Measurements from ENCODE around the gene CATSPER1. TPM values are rescaled to one million over a fixed set of nuclear protein-coding genes. Genes with fewer than 3 reads are reported as not detected.

CATSPER1 gene
- total and polyA plus RNA-seq, 2 of the 13 experiments (the other 11 are each of a cell fraction or from before 2014, with no cell fraction given): 0.17 TPM; not detected in 1

DNA sequence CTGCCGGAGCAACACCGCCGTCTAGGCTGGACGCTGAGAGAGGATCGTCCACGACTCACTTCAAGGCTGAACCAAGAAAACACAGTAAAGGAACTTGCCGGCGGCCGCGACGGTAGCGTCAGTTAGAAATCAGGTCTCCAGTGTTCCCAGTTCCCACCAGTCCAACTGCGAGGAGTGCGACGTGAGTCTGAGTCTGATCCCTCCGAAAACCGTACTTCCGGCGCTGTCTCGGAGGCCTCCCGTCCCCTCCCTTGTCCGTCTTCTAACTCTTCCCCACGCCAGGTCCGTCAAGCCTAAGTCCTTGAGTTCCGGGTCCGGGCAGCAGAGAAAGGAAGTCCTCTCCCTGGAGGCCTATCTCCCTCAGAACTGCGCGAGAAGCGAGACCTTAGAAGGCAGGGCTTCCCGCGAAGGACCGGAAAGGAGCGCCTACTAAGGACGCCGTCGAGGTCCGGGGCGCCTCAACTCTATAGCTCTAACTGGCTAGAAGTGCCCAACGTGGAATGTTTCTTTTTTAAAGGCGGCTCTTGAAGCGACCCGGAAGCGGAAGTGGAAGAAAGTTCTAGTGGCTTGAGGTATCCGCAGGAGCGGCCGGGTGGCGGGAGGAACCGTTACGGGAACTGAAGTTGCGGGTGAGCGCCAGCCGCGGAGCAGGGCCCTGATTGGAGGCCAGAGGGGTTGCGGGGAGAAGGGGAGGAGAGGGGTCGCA lies 24.2 kb downstream of the CATSPER1 start, which contains the start of the genes BANF1 and EIF1AD (continued):
- TF ChIP-seq, protein P1, sequence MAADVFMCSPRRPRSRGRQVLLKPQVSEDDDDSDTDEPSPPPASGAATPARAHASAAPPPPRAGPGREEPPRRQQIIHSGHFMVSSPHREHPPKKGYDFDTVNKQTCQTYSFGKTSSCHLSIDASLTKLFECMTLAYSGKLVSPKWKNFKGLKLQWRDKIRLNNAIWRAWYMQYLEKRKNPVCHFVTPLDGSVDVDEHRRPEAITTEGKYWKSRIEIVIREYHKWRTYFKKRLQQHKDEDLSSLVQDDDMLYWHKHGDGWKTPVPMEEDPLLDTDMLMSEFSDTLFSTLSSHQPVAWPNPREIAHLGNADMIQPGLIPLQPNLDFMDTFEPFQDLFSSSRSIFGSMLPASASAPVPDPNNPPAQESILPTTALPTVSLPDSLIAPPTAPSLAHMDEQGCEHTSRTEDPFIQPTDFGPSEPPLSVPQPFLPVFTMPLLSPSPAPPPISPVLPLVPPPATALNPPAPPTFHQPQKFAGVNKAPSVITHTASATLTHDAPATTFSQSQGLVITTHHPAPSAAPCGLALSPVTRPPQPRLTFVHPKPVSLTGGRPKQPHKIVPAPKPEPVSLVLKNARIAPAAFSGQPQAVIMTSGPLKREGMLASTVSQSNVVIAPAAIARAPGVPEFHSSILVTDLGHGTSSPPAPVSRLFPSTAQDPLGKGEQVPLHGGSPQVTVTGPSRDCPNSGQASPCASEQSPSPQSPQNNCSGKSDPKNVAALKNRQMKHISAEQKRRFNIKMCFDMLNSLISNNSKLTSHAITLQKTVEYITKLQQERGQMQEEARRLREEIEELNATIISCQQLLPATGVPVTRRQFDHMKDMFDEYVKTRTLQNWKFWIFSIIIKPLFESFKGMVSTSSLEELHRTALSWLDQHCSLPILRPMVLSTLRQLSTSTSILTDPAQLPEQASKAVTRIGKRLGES (CRISPR knock-in tag; IDR thresholded peaks at IDR 0.05; ENCODE audit: borderline replicate concordance): no peak
- TF ChIP-seq ZFP36L2 (CRISPR knock-in tag; IDR thresholded peaks at IDR 0.05) (0 out of 2 replicates have a peak, but pooled peaks have one; percentile 57), HIVEP1 (CRISPR knock-in tag; IDR thresholded peaks at IDR 0.05) (peak; percentile 87), HOXA7 (CRISPR knock-in tag; IDR thresholded peaks at IDR 0.05) (no peak), ZNF510 (CRISPR knock-in tag; IDR thresholded peaks at IDR 0.05; ENCODE audit: low read depth) (peak; percentile 96), GTF3A (CRISPR knock-in tag; conservative IDR thresholded peaks at IDR 0.05) (peak; percentile 91), CHD4 (IDR thresholded peaks at IDR 0.05; ENCODE audit: borderline replicate concordance, low read length) (no peak; the same call in 1 of the 2 replicates), ELF1 (CRISPR knock-in tag; IDR thresholded peaks at IDR 0.05) (peak; percentile 96), ZNF430 (CRISPR knock-in tag; IDR thresholded peaks at IDR 0.05) (no peak; the same call in 1 of the 2 replicates), ZNF10 (CRISPR knock-in tag; IDR thresholded peaks at IDR 0.05; ENCODE audit: borderline replicate concordance, low read depth) (no peak), ZFYVE20 (CRISPR knock-in tag; IDR thresholded peaks at IDR 0.05; ENCODE audit: borderline replicate concordance, low read depth) (no peak), MED13 (CRISPR knock-in tag; IDR thresholded peaks at IDR 0.05) (no peak)
- TF ChIP-seq, protein P2, sequence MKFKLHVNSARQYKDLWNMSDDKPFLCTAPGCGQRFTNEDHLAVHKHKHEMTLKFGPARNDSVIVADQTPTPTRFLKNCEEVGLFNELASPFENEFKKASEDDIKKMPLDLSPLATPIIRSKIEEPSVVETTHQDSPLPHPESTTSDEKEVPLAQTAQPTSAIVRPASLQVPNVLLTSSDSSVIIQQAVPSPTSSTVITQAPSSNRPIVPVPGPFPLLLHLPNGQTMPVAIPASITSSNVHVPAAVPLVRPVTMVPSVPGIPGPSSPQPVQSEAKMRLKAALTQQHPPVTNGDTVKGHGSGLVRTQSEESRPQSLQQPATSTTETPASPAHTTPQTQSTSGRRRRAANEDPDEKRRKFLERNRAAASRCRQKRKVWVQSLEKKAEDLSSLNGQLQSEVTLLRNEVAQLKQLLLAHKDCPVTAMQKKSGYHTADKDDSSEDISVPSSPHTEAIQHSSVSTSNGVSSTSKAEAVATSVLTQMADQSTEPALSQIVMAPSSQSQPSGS (CRISPR knock-in tag; IDR thresholded peaks at IDR 0.05): peak; percentile 86
- TF ChIP-seq, protein P3, sequence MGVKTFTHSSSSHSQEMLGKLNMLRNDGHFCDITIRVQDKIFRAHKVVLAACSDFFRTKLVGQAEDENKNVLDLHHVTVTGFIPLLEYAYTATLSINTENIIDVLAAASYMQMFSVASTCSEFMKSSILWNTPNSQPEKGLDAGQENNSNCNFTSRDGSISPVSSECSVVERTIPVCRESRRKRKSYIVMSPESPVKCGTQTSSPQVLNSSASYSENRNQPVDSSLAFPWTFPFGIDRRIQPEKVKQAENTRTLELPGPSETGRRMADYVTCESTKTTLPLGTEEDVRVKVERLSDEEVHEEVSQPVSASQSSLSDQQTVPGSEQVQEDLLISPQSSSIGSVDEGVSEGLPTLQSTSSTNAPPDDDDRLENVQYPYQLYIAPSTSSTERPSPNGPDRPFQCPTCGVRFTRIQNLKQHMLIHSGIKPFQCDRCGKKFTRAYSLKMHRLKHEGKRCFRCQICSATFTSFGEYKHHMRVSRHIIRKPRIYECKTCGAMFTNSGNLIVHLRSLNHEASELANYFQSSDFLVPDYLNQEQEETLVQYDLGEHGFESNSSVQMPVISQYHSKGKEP (CRISPR knock-in tag; IDR thresholded peaks at IDR 0.05): peak; percentile 88
- TF ChIP-seq, protein P4, sequence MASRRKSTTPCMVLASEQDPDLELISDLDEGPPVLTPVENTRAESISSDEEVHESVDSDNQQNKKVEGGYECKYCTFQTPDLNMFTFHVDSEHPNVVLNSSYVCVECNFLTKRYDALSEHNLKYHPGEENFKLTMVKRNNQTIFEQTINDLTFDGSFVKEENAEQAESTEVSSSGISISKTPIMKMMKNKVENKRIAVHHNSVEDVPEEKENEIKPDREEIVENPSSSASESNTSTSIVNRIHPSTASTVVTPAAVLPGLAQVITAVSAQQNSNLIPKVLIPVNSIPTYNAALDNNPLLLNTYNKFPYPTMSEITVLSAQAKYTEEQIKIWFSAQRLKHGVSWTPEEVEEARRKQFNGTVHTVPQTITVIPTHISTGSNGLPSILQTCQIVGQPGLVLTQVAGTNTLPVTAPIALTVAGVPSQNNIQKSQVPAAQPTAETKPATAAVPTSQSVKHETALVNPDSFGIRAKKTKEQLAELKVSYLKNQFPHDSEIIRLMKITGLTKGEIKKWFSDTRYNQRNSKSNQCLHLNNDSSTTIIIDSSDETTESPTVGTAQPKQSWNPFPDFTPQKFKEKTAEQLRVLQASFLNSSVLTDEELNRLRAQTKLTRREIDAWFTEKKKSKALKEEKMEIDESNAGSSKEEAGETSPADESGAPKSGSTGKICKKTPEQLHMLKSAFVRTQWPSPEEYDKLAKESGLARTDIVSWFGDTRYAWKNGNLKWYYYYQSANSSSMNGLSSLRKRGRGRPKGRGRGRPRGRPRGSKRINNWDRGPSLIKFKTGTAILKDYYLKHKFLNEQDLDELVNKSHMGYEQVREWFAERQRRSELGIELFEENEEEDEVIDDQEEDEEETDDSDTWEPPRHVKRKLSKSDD (CRISPR knock-in tag; IDR thresholded peaks at IDR 0.05; ENCODE audit: low read depth): no peak
- TF ChIP-seq, protein P5, sequence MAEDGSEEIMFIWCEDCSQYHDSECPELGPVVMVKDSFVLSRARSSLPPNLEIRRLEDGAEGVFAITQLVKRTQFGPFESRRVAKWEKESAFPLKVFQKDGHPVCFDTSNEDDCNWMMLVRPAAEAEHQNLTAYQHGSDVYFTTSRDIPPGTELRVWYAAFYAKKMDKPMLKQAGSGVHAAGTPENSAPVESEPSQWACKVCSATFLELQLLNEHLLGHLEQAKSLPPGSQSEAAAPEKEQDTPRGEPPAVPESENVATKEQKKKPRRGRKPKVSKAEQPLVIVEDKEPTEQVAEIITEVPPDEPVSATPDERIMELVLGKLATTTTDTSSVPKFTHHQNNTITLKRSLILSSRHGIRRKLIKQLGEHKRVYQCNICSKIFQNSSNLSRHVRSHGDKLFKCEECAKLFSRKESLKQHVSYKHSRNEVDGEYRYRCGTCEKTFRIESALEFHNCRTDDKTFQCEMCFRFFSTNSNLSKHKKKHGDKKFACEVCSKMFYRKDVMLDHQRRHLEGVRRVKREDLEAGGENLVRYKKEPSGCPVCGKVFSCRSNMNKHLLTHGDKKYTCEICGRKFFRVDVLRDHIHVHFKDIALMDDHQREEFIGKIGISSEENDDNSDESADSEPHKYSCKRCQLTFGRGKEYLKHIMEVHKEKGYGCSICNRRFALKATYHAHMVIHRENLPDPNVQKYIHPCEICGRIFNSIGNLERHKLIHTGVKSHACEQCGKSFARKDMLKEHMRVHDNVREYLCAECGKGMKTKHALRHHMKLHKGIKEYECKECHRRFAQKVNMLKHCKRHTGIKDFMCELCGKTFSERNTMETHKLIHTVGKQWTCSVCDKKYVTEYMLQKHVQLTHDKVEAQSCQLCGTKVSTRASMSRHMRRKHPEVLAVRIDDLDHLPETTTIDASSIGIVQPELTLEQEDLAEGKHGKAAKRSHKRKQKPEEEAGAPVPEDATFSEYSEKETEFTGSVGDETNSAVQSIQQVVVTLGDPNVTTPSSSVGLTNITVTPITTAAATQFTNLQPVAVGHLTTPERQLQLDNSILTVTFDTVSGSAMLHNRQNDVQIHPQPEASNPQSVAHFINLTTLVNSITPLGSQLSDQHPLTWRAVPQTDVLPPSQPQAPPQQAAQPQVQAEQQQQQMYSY (CRISPR knock-in tag; IDR thresholded peaks at IDR 0.05): no peak; the same call in 1 of the 2 replicates
